ENCODE results near the gene MEGF6.

MEGF6 gene

DNA sequence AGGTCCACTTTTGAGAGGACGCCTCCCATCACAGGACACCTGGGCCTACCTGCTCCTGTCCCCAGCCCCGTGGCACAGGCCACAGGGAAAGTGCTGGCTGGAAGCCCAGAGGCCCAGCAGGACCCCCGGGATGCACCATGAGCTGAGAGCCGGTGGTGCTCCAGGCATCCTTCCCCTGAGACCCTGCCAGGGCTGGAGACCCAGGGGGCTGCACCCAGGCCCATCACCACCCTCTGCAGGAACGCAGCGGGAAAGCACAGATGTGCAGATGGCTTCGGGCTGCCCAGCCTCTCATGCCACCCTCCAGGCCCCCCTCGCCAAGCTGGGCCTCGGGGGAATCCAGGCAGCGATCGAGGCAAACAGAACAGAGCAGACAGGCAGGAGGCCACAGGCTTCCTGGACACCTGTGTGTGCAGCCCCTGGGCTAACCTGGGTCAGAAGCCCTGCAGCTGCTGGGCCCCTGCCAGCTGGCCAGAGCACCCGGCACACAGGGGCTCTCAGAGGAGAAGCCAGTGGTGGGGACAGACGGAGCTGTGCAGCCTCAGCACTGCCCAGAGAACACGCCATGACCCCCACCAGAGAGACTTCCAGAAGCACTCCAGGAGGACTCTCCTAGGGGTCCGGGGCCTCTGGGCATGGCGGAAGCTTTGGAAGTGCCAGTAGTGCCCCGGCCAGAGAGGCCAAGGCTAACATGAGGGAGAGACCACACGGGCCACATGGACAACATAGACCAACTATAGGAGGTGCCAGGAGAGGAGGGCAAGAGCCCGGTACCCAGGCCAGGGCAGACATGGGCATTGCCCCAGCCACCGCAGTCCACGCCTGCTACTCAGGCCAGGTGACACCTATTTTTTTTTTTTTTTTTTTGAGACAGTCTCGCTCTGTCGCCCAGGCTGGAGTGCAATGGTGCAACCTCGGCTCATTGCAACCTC, 85.5 kb downstream of the MEGF6 start:
- no peak for ATAC-seq
- TF ChIP-seq PPARA (CRISPR knock-in tag; IDR thresholded peaks at IDR 0.05; ENCODE audit: borderline replicate concordance), result no peak
- TF ChIP-seq, protein P1, sequence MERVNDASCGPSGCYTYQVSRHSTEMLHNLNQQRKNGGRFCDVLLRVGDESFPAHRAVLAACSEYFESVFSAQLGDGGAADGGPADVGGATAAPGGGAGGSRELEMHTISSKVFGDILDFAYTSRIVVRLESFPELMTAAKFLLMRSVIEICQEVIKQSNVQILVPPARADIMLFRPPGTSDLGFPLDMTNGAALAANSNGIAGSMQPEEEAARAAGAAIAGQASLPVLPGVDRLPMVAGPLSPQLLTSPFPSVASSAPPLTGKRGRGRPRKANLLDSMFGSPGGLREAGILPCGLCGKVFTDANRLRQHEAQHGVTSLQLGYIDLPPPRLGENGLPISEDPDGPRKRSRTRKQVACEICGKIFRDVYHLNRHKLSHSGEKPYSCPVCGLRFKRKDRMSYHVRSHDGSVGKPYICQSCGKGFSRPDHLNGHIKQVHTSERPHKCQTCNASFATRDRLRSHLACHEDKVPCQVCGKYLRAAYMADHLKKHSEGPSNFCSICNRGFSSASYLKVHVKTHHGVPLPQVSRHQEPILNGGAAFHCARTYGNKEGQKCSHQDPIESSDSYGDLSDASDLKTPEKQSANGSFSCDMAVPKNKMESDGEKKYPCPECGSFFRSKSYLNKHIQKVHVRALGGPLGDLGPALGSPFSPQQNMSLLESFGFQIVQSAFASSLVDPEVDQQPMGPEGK (CRISPR knock-in tag; IDR thresholded peaks at IDR 0.05; ENCODE audit: borderline replicate concordance), result no peak
- no peak for TF ChIP-seq ARNTL (CRISPR knock-in tag; IDR thresholded peaks at IDR 0.05; ENCODE audit: borderline replicate concordance, low read depth)
- no peak for TF ChIP-seq TOX (CRISPR knock-in tag; IDR thresholded peaks at IDR 0.05; ENCODE audit: borderline replicate concordance)
- TF ChIP-seq ESRRG (CRISPR knock-in tag; IDR thresholded peaks at IDR 0.05), result no peak
- no peak for TF ChIP-seq TCF4 (CRISPR knock-in tag; IDR thresholded peaks at IDR 0.05; ENCODE audit: borderline replicate concordance)
- no peak for TF ChIP-seq ZC3H10 (CRISPR knock-in tag; IDR thresholded peaks at IDR 0.05)
- TF ChIP-seq ZNF8 (CRISPR knock-in tag; IDR thresholded peaks at IDR 0.05), result no peak
- no peak for TF ChIP-seq ISL1 (CRISPR knock-in tag; IDR thresholded peaks at IDR 0.05)
- no peak for TF ChIP-seq OSR1 (CRISPR knock-in tag; IDR thresholded peaks at IDR 0.05)
- TF ChIP-seq RARB (CRISPR knock-in tag; IDR thresholded peaks at IDR 0.05), result no peak
- no peak for TF ChIP-seq ZFP30 (CRISPR knock-in tag; IDR thresholded peaks at IDR 0.05)
- TF ChIP-seq SNAI2 (CRISPR knock-in tag; IDR thresholded peaks at IDR 0.05), result no peak
- TF ChIP-seq, protein P2, sequence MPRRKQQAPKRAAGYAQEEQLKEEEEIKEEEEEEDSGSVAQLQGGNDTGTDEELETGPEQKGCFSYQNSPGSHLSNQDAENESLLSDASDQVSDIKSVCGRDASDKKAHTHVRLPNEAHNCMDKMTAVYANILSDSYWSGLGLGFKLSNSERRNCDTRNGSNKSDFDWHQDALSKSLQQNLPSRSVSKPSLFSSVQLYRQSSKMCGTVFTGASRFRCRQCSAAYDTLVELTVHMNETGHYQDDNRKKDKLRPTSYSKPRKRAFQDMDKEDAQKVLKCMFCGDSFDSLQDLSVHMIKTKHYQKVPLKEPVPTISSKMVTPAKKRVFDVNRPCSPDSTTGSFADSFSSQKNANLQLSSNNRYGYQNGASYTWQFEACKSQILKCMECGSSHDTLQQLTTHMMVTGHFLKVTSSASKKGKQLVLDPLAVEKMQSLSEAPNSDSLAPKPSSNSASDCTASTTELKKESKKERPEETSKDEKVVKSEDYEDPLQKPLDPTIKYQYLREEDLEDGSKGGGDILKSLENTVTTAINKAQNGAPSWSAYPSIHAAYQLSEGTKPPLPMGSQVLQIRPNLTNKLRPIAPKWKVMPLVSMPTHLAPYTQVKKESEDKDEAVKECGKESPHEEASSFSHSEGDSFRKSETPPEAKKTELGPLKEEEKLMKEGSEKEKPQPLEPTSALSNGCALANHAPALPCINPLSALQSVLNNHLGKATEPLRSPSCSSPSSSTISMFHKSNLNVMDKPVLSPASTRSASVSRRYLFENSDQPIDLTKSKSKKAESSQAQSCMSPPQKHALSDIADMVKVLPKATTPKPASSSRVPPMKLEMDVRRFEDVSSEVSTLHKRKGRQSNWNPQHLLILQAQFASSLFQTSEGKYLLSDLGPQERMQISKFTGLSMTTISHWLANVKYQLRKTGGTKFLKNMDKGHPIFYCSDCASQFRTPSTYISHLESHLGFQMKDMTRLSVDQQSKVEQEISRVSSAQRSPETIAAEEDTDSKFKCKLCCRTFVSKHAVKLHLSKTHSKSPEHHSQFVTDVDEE (CRISPR knock-in tag; IDR thresholded peaks at IDR 0.05), result no peak
- TF ChIP-seq, protein P3, sequence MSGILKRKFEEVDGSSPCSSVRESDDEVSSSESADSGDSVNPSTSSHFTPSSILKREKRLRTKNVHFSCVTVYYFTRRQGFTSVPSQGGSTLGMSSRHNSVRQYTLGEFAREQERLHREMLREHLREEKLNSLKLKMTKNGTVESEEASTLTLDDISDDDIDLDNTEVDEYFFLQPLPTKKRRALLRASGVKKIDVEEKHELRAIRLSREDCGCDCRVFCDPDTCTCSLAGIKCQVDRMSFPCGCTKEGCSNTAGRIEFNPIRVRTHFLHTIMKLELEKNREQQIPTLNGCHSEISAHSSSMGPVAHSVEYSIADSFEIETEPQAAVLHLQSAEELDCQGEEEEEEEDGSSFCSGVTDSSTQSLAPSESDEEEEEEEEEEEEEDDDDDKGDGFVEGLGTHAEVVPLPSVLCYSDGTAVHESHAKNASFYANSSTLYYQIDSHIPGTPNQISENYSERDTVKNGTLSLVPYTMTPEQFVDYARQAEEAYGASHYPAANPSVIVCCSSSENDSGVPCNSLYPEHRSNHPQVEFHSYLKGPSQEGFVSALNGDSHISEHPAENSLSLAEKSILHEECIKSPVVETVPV (CRISPR knock-in tag; IDR thresholded peaks at IDR 0.05), result no peak
- TF ChIP-seq, protein P4, sequence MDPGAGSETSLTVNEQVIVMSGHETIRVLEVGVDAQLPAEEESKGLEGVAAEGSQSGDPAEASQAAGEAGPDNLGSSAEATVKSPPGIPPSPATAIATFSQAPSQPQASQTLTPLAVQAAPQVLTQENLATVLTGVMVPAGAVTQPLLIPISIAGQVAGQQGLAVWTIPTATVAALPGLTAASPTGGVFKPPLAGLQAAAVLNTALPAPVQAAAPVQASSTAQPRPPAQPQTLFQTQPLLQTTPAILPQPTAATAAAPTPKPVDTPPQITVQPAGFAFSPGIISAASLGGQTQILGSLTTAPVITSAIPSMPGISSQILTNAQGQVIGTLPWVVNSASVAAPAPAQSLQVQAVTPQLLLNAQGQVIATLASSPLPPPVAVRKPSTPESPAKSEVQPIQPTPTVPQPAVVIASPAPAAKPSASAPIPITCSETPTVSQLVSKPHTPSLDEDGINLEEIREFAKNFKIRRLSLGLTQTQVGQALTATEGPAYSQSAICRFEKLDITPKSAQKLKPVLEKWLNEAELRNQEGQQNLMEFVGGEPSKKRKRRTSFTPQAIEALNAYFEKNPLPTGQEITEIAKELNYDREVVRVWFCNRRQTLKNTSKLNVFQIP (CRISPR knock-in tag; IDR thresholded peaks at IDR 0.05; ENCODE audit: borderline replicate concordance, low read depth), result no peak
- no peak for TF ChIP-seq CSDC2 (CRISPR knock-in tag; IDR thresholded peaks at IDR 0.05)
- no peak for TF ChIP-seq BACH2 (CRISPR knock-in tag; IDR thresholded peaks at IDR 0.05; ENCODE audit: borderline replicate concordance)
- TF ChIP-seq ZNF565 (CRISPR knock-in tag; conservative IDR thresholded peaks at IDR 0.05; ENCODE audit: low read depth), result no peak
- no peak for TF ChIP-seq ZNF70 (CRISPR knock-in tag; IDR thresholded peaks at IDR 0.05)

DNA sequence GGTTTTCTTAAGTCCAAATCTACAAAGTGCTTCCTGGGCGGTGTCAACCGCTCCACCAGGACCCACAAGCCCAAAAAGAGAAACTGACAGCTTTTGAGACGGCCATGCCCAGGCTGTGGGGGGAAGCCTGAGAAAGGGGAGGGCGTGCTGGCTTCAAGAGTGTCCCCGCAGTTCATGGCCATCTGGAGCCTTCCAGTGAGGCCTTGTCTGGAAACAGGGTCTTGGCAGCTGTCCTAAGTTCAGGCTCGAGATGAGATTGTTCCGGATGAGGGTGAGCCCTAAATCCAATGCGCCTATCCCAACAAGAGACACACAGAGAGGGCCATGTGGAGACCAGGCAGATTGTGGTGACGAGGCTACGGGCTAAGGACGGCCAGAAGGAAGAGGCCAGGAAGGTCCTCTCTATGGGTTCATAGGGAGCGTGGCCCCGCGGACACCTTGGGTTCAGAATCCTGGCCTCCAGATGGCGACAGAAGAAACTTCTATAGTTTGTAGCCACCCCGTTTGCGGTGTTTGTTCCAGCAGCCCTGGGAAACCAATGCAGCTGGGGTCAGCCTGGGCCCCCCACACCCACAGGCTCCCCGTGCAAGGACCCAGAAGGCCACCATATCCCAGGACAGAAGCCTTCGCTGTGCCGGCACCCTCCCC, 86.6 kb downstream of the MEGF6 start:
- TF ChIP-seq, protein P2 (CRISPR knock-in tag; IDR thresholded peaks at IDR 0.05), result no peak
- TF ChIP-seq, protein P3 (CRISPR knock-in tag; IDR thresholded peaks at IDR 0.05), result no peak
- TF ChIP-seq ZFP3 (CRISPR knock-in tag; IDR thresholded peaks at IDR 0.05) (no peak), ZNF565 (CRISPR knock-in tag; conservative IDR thresholded peaks at IDR 0.05; ENCODE audit: low read depth) (no peak), BACH2 (CRISPR knock-in tag; IDR thresholded peaks at IDR 0.05; ENCODE audit: borderline replicate concordance) (no peak), SNAI2 (CRISPR knock-in tag; IDR thresholded peaks at IDR 0.05) (no peak)
- no peak for ATAC-seq

All from SK-N-SH treated with all-trans-retinoic acid at 6 μM for 48 hours (cell line).